ENCODE measurements around the gene TMEM25. TPM values are rescaled to one million over a fixed set of nuclear protein-coding genes. Genes with fewer than 3 reads are reported as not detected.

TMEM25 gene
- polyA plus RNA-seq, 1 donor from 2014 or later, result 139 TPM

DNA sequence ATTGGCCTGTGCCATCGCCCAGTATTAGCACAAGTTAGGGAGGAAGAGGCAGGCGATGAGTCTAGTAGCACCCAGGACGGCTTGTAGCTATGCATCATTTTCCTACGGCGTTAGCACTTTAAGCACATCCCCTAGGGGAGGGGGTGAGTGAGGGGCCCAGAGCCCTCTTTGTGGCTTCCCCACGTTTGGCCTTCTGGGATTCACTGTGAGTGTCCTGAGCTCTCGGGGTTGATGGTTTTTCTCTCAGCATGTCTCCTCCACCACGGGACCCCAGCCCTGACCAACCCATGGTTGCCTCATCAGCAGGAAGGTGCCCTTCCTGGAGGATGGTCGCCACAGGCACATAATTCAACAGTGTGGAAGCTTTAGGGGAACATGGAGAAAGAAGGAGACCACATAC is 4.3 kb downstream of the TMEM25 start:
- Histone ChIP-seq H3K9ac (ENCODE audit: low read length) (no peak overlapping the region), H3K27me3 (ENCODE audit: insufficient read depth, low read depth, low read length) (no peaks in the 10 kb centered on the region), H3F3A (ENCODE audit: insufficient read depth, low read length, poor library complexity, severe bottlenecking) (no peaks in the 10 kb centered on the region), H4K20me1 (ENCODE audit: insufficient read depth) (no peaks in the 10 kb centered on the region), H2AFZ (ENCODE audit: low read depth, low read length) (no peak overlapping the region), H3K9me2 (ENCODE audit: insufficient read depth, low read length) (no peaks in the 10 kb centered on the region), H3K36me3 (ENCODE audit: insufficient read depth, low read length) (no peaks in the 10 kb centered on the region), H3K9me3 (ENCODE audit: low read length) (no peaks in the 10 kb centered on the region), H3K27ac (ENCODE audit: low read length) (no peak overlapping the region), H3K4me2 (ENCODE audit: low read length) (no peak overlapping the region), H3K79me2 (replicated peaks; ENCODE audit: insufficient read depth, low read length) (peaks cover 16% of the 10 kb centered on the region), H3K4me3 (ENCODE audit: low read length) (no peak overlapping the region)
- TF ChIP-seq SMC3 (conservative IDR thresholded peaks at IDR 0.05; ENCODE audit: poor library complexity), result no peak
- no peak for TF ChIP-seq TAF1 (IDR thresholded peaks at IDR 0.05; ENCODE audit: low read depth)
- no peak for TF ChIP-seq RAD21 (conservative IDR thresholded peaks at IDR 0.05)
- TF ChIP-seq, protein P1, sequence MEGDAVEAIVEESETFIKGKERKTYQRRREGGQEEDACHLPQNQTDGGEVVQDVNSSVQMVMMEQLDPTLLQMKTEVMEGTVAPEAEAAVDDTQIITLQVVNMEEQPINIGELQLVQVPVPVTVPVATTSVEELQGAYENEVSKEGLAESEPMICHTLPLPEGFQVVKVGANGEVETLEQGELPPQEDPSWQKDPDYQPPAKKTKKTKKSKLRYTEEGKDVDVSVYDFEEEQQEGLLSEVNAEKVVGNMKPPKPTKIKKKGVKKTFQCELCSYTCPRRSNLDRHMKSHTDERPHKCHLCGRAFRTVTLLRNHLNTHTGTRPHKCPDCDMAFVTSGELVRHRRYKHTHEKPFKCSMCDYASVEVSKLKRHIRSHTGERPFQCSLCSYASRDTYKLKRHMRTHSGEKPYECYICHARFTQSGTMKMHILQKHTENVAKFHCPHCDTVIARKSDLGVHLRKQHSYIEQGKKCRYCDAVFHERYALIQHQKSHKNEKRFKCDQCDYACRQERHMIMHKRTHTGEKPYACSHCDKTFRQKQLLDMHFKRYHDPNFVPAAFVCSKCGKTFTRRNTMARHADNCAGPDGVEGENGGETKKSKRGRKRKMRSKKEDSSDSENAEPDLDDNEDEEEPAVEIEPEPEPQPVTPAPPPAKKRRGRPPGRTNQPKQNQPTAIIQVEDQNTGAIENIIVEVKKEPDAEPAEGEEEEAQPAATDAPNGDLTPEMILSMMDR (IDR thresholded peaks at IDR 0.05; ENCODE audit: poor library complexity, severe bottlenecking), result no peak
- TF ChIP-seq EZH2 (IDR thresholded peaks at IDR 0.05; ENCODE audit: borderline replicate concordance, insufficient read depth, low read length, poor library complexity, severe bottlenecking), result no peak
- TF ChIP-seq MXI1 (conservative IDR thresholded peaks at IDR 0.05; ENCODE audit: poor library complexity, severe bottlenecking), result no peak
- TF ChIP-seq, protein P2, sequence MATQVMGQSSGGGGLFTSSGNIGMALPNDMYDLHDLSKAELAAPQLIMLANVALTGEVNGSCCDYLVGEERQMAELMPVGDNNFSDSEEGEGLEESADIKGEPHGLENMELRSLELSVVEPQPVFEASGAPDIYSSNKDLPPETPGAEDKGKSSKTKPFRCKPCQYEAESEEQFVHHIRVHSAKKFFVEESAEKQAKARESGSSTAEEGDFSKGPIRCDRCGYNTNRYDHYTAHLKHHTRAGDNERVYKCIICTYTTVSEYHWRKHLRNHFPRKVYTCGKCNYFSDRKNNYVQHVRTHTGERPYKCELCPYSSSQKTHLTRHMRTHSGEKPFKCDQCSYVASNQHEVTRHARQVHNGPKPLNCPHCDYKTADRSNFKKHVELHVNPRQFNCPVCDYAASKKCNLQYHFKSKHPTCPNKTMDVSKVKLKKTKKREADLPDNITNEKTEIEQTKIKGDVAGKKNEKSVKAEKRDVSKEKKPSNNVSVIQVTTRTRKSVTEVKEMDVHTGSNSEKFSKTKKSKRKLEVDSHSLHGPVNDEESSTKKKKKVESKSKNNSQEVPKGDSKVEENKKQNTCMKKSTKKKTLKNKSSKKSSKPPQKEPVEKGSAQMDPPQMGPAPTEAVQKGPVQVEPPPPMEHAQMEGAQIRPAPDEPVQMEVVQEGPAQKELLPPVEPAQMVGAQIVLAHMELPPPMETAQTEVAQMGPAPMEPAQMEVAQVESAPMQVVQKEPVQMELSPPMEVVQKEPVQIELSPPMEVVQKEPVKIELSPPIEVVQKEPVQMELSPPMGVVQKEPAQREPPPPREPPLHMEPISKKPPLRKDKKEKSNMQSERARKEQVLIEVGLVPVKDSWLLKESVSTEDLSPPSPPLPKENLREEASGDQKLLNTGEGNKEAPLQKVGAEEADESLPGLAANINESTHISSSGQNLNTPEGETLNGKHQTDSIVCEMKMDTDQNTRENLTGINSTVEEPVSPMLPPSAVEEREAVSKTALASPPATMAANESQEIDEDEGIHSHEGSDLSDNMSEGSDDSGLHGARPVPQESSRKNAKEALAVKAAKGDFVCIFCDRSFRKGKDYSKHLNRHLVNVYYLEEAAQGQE (IDR thresholded peaks at IDR 0.05; ENCODE audit: borderline replicate concordance), result no peak
- no peak for TF ChIP-seq POLR2AphosphoS5 (IDR thresholded peaks at IDR 0.05)
- TF ChIP-seq EP300 (conservative IDR thresholded peaks at IDR 0.05; ENCODE audit: poor library complexity, severe bottlenecking), result no peak

DNA sequence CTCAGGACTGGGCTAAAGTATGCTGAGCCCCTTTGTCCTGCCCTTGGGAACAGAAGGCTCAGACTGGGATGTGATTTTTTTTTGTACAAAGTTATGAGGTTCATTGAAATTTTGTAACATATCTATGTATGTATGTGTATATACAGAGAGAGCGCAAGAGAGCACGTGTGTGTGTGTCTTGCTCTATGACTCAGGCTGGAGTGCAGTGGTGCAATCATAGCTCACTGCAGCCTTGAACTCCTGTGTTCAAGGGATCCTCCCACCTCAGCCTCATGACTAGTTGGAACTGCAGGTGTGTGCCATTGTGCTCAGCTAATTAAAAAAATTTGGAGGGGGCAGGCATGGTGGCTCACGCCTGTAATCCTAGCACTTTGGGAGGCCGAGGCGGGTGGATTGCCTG is 5.7 kb downstream of the TMEM25 start:
- Histone ChIP-seq H2AFZ (ENCODE audit: low read depth, low read length) (no peak overlapping the region), H3K27me3 (ENCODE audit: insufficient read depth, low read depth, low read length) (no peaks in the 10 kb centered on the region), H3K9me3 (ENCODE audit: low read length) (no peaks in the 10 kb centered on the region), H3F3A (ENCODE audit: insufficient read depth, low read length, poor library complexity, severe bottlenecking) (no peaks in the 10 kb centered on the region), H3K36me3 (ENCODE audit: insufficient read depth, low read length) (no peaks in the 10 kb centered on the region), H3K4me3 (ENCODE audit: low read length) (no peak overlapping the region), H3K4me2 (ENCODE audit: low read length) (no peak overlapping the region), H3K79me2 (replicated peaks; ENCODE audit: insufficient read depth, low read length) (peaks cover 11% of the 10 kb centered on the region), H3K9ac (ENCODE audit: low read length) (no peak overlapping the region), H3K27ac (ENCODE audit: low read length) (no peak overlapping the region), H3K9me2 (ENCODE audit: insufficient read depth, low read length) (no peaks in the 10 kb centered on the region), H4K20me1 (ENCODE audit: insufficient read depth) (no peaks in the 10 kb centered on the region)
- no peak for TF ChIP-seq RAD21 (conservative IDR thresholded peaks at IDR 0.05)
- TF ChIP-seq MXI1 (conservative IDR thresholded peaks at IDR 0.05; ENCODE audit: poor library complexity, severe bottlenecking), result no peak
- TF ChIP-seq EP300 (conservative IDR thresholded peaks at IDR 0.05; ENCODE audit: poor library complexity, severe bottlenecking), result no peak
- no peak for TF ChIP-seq SMC3 (conservative IDR thresholded peaks at IDR 0.05; ENCODE audit: poor library complexity)
- TF ChIP-seq, protein P1 (IDR thresholded peaks at IDR 0.05; ENCODE audit: poor library complexity, severe bottlenecking), result no peak
- no peak for TF ChIP-seq POLR2AphosphoS5 (IDR thresholded peaks at IDR 0.05)
- TF ChIP-seq EZH2 (IDR thresholded peaks at IDR 0.05; ENCODE audit: borderline replicate concordance, insufficient read depth, low read length, poor library complexity, severe bottlenecking), result no peak
- no peak for TF ChIP-seq TAF1 (IDR thresholded peaks at IDR 0.05; ENCODE audit: low read depth)
- TF ChIP-seq, protein P2 (IDR thresholded peaks at IDR 0.05; ENCODE audit: borderline replicate concordance), result no peak

Data from neural cell (in vitro differentiated cells).